Left ventricle myocardium inferior (tissue), 1 donor: Measurements from ENCODE around the gene AADACL3. TPM values are rescaled to one million over a fixed set of nuclear protein-coding genes. Genes with fewer than 3 reads are reported as not detected.
"Not testable (repeated sequence)": the region's sequence is repeated elsewhere in the genome, so short reads cannot be mapped to it uniquely, and the experiment has no call there.

Experiments
- DNase-seq: peaks from one replicate; pipeline ENCODE4 v3.0.0-alpha.2; 2020
- H3K27ac ChIP-seq: fragments of 200-600 bp; replicated peaks from 2 replicates; pipeline ENCODE4 v1.8.0; 2021
- H3K27me3 ChIP-seq: fragments of 200-600 bp; 2 replicates; pipeline ENCODE4 v1.8.0; 2021; ENCODE audit warnings: low read depth
- H3K36me3 ChIP-seq: fragments of 200-600 bp; 2 replicates; pipeline ENCODE4 v1.8.0; 2021
- H3K4me1 ChIP-seq: fragments of 200-600 bp; 2 replicates; pipeline ENCODE4 v1.8.0; 2021
- H3K4me3 ChIP-seq: fragments of 200-600 bp; 2 replicates; pipeline ENCODE4 v1.8.0; 2021; ENCODE audit warnings: mild to moderate bottlenecking, moderate library complexity
- H3K9me3 ChIP-seq: fragments of 200-600 bp; replicated peaks from 2 replicates; pipeline ENCODE4 v1.8.0; 2021
- intact Hi-C: fragments of 100-400 bp; cut with micrococcal nuclease; formaldehyde crosslinking; loops from one replicate; pipeline ENCODE4 v1.11.0; 2022
- total RNA-seq: library from RNA; stranded (reverse); fragmentation: NEBNext Ultra II Directional; extraction: Animal tissue kit (Norgen Biotek cat#: 25700); gene quantifications from one replicate; pipeline ENCODE4 v1.2.1, GENCODE V29; 2021
- TF ChIP-seq, protein P1 (sequence below): fragments of 200-600 bp; IDR thresholded peaks from 2 replicates; pipeline ENCODE4 v1.8.0; 2021; ENCODE audit warnings: antibody characterized with exemption, mild to moderate bottlenecking, borderline replicate concordance
- donor health status: DM: no; HTN: yes; CAD: no; lungs with severe emphysema.

Gene AADACL3
- total RNA-seq, 1 donor from 2014 or later: not detected

DNA sequence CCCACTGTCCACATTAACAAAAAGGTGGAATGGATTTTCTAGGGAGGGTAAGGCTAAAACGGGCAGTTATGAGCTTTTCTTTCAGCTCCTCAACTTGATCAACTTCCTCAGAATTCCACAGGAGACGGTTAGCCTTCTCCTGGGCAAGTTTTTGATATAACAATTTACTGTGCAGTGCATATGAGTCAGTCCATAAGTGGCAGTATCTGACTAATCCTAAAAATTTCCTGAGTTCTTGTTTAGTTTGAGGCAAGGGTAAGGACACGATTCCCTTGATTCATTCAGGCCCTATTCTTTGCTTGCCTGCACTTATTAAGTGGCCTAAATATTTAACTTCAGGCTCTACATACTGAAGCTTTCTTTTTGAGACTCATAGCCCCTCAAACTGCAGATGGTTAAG is 6.2 kb upstream of the AADACL3 start:
- DNase-seq: no peak
- Histone ChIP-seq H3K36me3 (no peaks in the 10 kb centered on the region), H3K27ac (no peak overlapping the region), H3K27me3 (no peaks in the 10 kb centered on the region), H3K4me1 (peaks cover 7% of the 10 kb centered on the region), H3K9me3 (peaks cover 4% of the 10 kb centered on the region), H3K4me3 (no peak overlapping the region)
- TF ChIP-seq, protein P1, sequence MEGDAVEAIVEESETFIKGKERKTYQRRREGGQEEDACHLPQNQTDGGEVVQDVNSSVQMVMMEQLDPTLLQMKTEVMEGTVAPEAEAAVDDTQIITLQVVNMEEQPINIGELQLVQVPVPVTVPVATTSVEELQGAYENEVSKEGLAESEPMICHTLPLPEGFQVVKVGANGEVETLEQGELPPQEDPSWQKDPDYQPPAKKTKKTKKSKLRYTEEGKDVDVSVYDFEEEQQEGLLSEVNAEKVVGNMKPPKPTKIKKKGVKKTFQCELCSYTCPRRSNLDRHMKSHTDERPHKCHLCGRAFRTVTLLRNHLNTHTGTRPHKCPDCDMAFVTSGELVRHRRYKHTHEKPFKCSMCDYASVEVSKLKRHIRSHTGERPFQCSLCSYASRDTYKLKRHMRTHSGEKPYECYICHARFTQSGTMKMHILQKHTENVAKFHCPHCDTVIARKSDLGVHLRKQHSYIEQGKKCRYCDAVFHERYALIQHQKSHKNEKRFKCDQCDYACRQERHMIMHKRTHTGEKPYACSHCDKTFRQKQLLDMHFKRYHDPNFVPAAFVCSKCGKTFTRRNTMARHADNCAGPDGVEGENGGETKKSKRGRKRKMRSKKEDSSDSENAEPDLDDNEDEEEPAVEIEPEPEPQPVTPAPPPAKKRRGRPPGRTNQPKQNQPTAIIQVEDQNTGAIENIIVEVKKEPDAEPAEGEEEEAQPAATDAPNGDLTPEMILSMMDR: no peak
- intact Hi-C loops: no loop called here

DNA sequence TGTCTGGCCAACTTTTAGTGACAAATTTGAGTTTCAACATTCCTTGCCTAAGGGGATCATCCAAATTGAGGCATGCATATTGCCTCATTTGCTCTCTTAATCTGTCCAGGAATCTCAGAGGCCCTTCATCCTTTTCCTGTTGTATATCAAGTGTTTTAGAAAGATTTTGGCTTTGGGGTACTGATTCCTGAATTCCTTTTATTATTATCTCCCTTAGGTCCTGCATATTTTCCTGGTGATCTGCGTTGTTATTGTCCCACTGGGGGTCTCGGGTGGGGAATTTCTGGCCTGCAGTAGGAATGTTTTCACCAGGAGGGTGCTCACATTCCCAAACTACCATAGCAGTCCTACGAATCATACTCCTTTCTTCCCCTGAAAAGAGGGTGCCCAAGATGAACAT is 4.4 kb upstream of the AADACL3 start:
- H3K9me3 ChIP-seq: no peaks in the 10 kb centered on the region
- DNase-seq: no peak
- peaks cover 7% of the 10 kb centered on the region for H3K4me1 ChIP-seq
- no peak overlapping the region for H3K27ac ChIP-seq
- TF ChIP-seq, protein P1: no peak
- H3K4me3 ChIP-seq: no peak overlapping the region
- H3K27me3 ChIP-seq: no peaks in the 10 kb centered on the region
- intact Hi-C loops: no loop called here
- H3K36me3 ChIP-seq: no peaks in the 10 kb centered on the region

DNA sequence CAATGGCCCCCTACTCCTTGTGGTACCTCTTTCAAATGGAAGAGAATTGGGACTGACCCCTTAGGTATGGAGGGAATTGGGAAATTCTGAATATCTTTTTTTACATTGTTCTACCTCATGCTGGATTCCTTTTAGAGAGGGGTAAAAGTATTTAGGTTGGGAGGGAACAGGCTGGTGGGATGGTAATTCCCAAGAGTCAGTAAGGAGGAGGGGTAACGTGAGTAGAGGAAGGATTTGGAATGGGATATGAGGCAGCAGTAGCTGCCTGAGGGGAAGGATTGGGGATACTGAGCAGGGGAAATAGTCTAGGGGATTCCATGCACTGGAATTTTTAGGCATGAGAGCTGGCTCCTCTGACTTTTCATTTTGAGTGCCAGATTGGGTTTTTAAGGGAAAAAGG is 3.8 kb upstream of the AADACL3 start:
- Histone ChIP-seq H3K4me1 (peaks cover 7% of the 10 kb centered on the region), H3K27ac (no peak overlapping the region), H3K4me3 (no peak overlapping the region), H3K36me3 (no peaks in the 10 kb centered on the region), H3K27me3 (no peaks in the 10 kb centered on the region), H3K9me3 (no peaks in the 10 kb centered on the region)
- TF ChIP-seq, protein P1: no peak
- intact Hi-C loops: no loop called here
- DNase-seq: no peak

DNA sequence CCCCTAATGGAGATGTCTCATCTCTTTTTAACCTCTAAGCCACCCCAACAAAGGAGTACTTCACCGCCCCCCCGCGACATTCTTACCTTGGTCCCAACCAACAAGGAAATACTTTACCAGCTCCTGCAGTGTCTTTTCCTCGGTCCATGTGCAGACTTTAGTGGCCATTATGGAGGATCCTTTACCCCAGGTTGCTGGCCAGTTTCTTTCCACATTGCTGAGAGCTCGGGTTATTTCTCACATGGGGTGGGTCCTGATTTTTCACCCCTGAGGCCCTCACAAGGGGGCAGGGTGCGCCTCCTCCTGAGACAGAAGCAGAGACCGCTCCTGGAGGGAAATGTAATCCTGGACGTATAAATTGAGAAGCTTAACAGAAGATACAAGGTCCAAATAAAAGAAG is 3.0 kb upstream of the AADACL3 start:
- H3K36me3 ChIP-seq: no peaks in the 10 kb centered on the region

DNA sequence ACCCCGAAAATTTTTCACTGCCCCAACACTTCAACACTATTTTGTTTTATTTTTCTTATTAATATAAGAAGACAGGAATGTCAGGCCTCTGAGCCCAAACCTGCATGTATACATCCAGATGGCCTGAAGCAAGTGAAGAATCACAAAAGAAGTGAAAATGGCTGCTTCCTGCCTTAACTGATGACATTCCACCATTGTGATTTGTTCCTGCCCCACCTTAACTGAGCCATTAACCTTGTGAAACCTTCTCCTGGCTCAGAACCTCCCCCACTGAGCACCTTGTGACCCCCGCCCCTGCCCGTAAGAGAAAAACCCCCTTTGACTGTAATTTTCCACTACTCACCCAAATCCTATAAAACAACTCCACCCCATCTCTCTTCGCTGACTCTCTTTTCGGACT is 2.3 kb upstream of the AADACL3 start:
- H3K4me1 ChIP-seq, H3K27ac ChIP-seq, H3K4me3 ChIP-seq, H3K9me3 ChIP-seq, DNase-seq, H3K36me3 ChIP-seq, intact Hi-C loops, H3K27me3 ChIP-seq: not testable (repeated sequence)

More for the DNA sequence above, 3.0 kb upstream of the AADACL3 start:
- TF ChIP-seq, protein P1: no peak
- intact Hi-C loops: no loop called here
- Histone ChIP-seq H3K27me3 (no peaks in the 10 kb centered on the region), H3K4me3 (no peak overlapping the region), H3K4me1 (peaks cover 7% of the 10 kb centered on the region), H3K9me3 (no peaks in the 10 kb centered on the region), H3K27ac (no peak overlapping the region)
- DNase-seq: no peak

DNA sequence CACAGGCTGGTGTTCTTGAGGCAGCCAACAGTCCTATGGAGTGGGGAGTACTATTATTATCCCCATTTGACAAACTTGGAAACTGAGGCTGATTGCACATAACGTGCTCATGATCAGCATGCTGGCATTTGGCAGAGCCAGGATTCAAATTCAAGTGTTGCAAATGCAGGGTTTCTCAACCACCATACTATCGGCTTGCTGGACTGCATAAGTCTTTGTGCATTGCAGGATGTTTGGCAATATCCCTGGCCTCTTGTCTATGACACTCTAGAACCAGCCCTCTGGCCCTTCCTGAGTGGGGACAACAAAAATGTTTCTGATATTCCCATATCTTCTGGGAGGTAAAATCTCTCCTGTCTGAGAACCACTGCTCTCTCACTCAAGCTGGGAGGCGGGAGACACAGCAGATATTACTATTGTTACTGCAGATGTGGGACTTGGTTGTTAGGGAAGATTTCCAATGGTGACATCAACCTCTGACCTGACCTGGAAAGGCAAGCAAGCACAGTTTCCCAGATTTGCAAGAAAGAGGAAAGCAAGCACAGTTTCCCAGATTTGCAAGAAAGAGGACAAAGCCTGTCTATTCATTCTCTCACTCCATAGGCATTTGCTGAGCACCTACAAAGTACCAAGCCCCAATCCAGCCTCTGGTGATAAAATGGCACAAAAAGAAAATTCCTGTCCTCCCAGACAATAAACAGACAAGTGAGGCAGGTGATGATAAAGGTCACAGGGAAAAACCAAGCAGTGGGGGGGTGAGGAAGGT is 1.0 kb upstream of the AADACL3 start:
- Histone ChIP-seq H3K4me3 (no peak overlapping the region), H3K4me1 (no peaks in the 10 kb centered on the region), H3K27me3 (peaks cover 9% of the 10 kb centered on the region), H3K27ac (no peak overlapping the region), H3K9me3 (no peaks in the 10 kb centered on the region), H3K36me3 (no peaks in the 10 kb centered on the region)
- TF ChIP-seq, protein P1: no peak
- no peak for DNase-seq
- intact Hi-C loops: no loop called here
